ENCODE results near the gene HNRNPC. TPM values are rescaled to one million over a fixed set of nuclear protein-coding genes. Genes with fewer than 3 reads are reported as not detected.

Gene HNRNPC
- polyA plus RNA-seq, 1 donor (not counting 4 experiments of a cell fraction or from before 2014, with no cell fraction given), result 871 TPM

GRCh38 chr14:21206753-21207684 lies 62.2 kb downstream of the HNRNPC start:
- Histone ChIP-seq H3K4me1 (ENCODE audit: control insufficient read depth, extremely low read depth, insufficient read depth, low read length) (no peaks in the 10 kb centered on the region), H3K27me3 (ENCODE audit: control insufficient read depth, extremely low read depth, insufficient read depth, low read length) (no peaks in the 10 kb centered on the region), H3K9ac (ENCODE audit: control insufficient read depth, extremely low read depth, insufficient read depth, low read length) (no peak overlapping the region), H3K79me2 (ENCODE audit: control insufficient read depth, insufficient read depth, low read length) (peaks cover 5% of the 10 kb centered on the region), H3K4me3 (ENCODE audit: control insufficient read depth in 2 of 3, extremely low read depth in 1 of 3, insufficient read depth in 2 of 3, low read depth in 1 of 3, low read length in 3 of 3) (no peak overlapping the region), H3K9me3 (ENCODE audit: control insufficient read depth, low read depth, low read length) (no peaks in the 10 kb centered on the region), H3K4me2 (ENCODE audit: control insufficient read depth, extremely low read depth, insufficient read depth, low read depth, low read length) (no peak overlapping the region), H4K20me1 (ENCODE audit: control insufficient read depth, extremely low read depth, insufficient read depth, low read length) (peaks cover 6% of the 10 kb centered on the region), H2AFZ (ENCODE audit: control insufficient read depth, low read length) (no peak overlapping the region), H3K9me1 (ENCODE audit: control insufficient read depth, extremely low read depth, insufficient read depth, low read length) (no peaks in the 10 kb centered on the region), H3K27ac (ENCODE audit: control insufficient read depth, insufficient read depth, low read length) (no peak overlapping the region), H3K36me3 (ENCODE audit: control insufficient read depth in 2 of 2, extremely low read depth in 1 of 2, insufficient read depth in 2 of 2, low read length in 2 of 2) (peaks cover 23 to 56% of the 10 kb centered on the region in 2 experiments)
- TF ChIP-seq CTCF (optimal IDR thresholded peaks at IDR 0.05 in 1 of 3, IDR thresholded peaks at IDR 0.05 in 1 of 3, conservative IDR thresholded peaks at IDR 0.05 in 1 of 3; ENCODE audit: extremely low read depth in 1 of 3, insufficient read depth in 2 of 3, low read length in 3 of 3) (no peak), EZH2 (IDR thresholded peaks at IDR 0.05; ENCODE audit: low read length) (no peak)
- no peak for DNase-seq (ENCODE audit: low read depth, low spot score)
- dilution Hi-C loops (cut with MboI; ENCODE audit: extremely low pct_ligation_motif_present, low sequenced_read_pairs), result no loop called here
- no peak for FAIRE-seq

- FAIRE-seq (no peak), DNase-seq (ENCODE audit: low read depth, low spot score) (no peak)
- Histone ChIP-seq H3K4me3 (ENCODE audit: control insufficient read depth in 2 of 3, extremely low read depth in 1 of 3, insufficient read depth in 2 of 3, low read depth in 1 of 3, low read length in 3 of 3) (no peak overlapping the region), H2AFZ (ENCODE audit: control insufficient read depth, low read length) (no peak overlapping the region), H3K9me3 (ENCODE audit: control insufficient read depth, low read depth, low read length) (no peaks in the 10 kb centered on the region), H3K27ac (ENCODE audit: control insufficient read depth, insufficient read depth, low read length) (no peak overlapping the region), H3K79me2 (ENCODE audit: control insufficient read depth, insufficient read depth, low read length) (no peaks in the 10 kb centered on the region), H3K36me3 (ENCODE audit: control insufficient read depth in 2 of 2, extremely low read depth in 1 of 2, insufficient read depth in 2 of 2, low read length in 2 of 2) (peaks cover 15 to 48% of the 10 kb centered on the region in 2 experiments), H3K9me1 (ENCODE audit: control insufficient read depth, extremely low read depth, insufficient read depth, low read length) (no peaks in the 10 kb centered on the region), H3K4me2 (ENCODE audit: control insufficient read depth, extremely low read depth, insufficient read depth, low read depth, low read length) (no peak overlapping the region), H3K27me3 (ENCODE audit: control insufficient read depth, extremely low read depth, insufficient read depth, low read length) (no peaks in the 10 kb centered on the region), H3K4me1 (ENCODE audit: control insufficient read depth, extremely low read depth, insufficient read depth, low read length) (no peaks in the 10 kb centered on the region), H4K20me1 (ENCODE audit: control insufficient read depth, extremely low read depth, insufficient read depth, low read length) (peaks cover 3% of the 10 kb centered on the region), H3K9ac (ENCODE audit: control insufficient read depth, extremely low read depth, insufficient read depth, low read length) (no peak overlapping the region)
- TF ChIP-seq EZH2 (IDR thresholded peaks at IDR 0.05; ENCODE audit: low read length) (no peak), CTCF (optimal IDR thresholded peaks at IDR 0.05 in 1 of 3, IDR thresholded peaks at IDR 0.05 in 1 of 3, conservative IDR thresholded peaks at IDR 0.05 in 1 of 3; ENCODE audit: extremely low read depth in 1 of 3, insufficient read depth in 2 of 3, low read length in 3 of 3) (no peak)
- dilution Hi-C loops (cut with MboI; ENCODE audit: extremely low pct_ligation_motif_present, low sequenced_read_pairs), result no loop called here
Measured at GRCh38 chr14:21205678-21206581, 63.3 kb downstream of the HNRNPC start.
